Glutamatergic neuron (in vitro differentiated cells): ENCODE data around the gene GPR25. TPM values are rescaled to one million over a fixed set of nuclear protein-coding genes. Genes with fewer than 3 reads are reported as not detected.

Source experiments
- DNase-seq: peaks from one replicate; pipeline ENCODE4 v3.0.0; 2022
- H3K27ac Mint-ChIP-seq: one replicate; pipeline ENCODE4 v1.8.0; 2020; ENCODE audit warnings: mild to moderate bottlenecking, mixed read lengths, inconsistent platforms; ENCODE audit not compliant: unreplicated experiment
- H3K27me3 Mint-ChIP-seq: one replicate; pipeline ENCODE4 v1.8.0; 2020; ENCODE audit warnings: mild to moderate bottlenecking, moderate library complexity, mixed read lengths, inconsistent platforms; ENCODE audit not compliant: unreplicated experiment
- H3K36me3 Mint-ChIP-seq: one replicate; pipeline ENCODE4 v1.8.0; 2020; ENCODE audit warnings: mild to moderate bottlenecking, mixed read lengths, inconsistent platforms; ENCODE audit not compliant: unreplicated experiment
- H3K4me1 Mint-ChIP-seq: one replicate; pipeline ENCODE4 v1.8.0; 2020; ENCODE audit warnings: mild to moderate bottlenecking, low read depth, mixed read lengths, inconsistent platforms; ENCODE audit not compliant: unreplicated experiment
- H3K4me3 Mint-ChIP-seq: one replicate; pipeline ENCODE4 v1.8.0; 2020; ENCODE audit warnings: mild to moderate bottlenecking, mixed read lengths, inconsistent platforms; ENCODE audit not compliant: unreplicated experiment
- H3K9me3 Mint-ChIP-seq: one replicate; pipeline ENCODE4 v1.8.0; 2020; ENCODE audit warnings: mild to moderate bottlenecking, moderate library complexity, mixed read lengths, inconsistent platforms; ENCODE audit not compliant: unreplicated experiment
- CTCF ChIP-seq: fragments of 200-600 bp; sonication (generic); IDR thresholded peaks from one replicate; pipeline ENCODE4 v1.5.0; 2021; ENCODE audit not compliant: partially characterized antibody, unreplicated experiment
- total RNA-seq: library from RNA; stranded (reverse); fragmentation: NEBNext Ultra II Directional; extraction: Animal tissue kit (Norgen Biotek cat#: 25700); gene quantifications from one replicate; pipeline ENCODE4 v1.2.1, GENCODE V29; 2021; ENCODE audit not compliant: unreplicated experiment

GPR25 gene
- total RNA-seq, 1 donor from 2014 or later: not detected

- no peak for TF ChIP-seq CTCF
- no peak overlapping the region for H3K4me3 Mint-ChIP-seq
- H3K36me3 Mint-ChIP-seq: no peaks in the 10 kb centered on the region
- peaks cover 2% of the 10 kb centered on the region for H3K9me3 Mint-ChIP-seq
- no peak overlapping the region for H3K27ac Mint-ChIP-seq
- H3K27me3 Mint-ChIP-seq: no peaks in the 10 kb centered on the region
- peaks cover 9% of the 10 kb centered on the region for H3K4me1 Mint-ChIP-seq
- DNase-seq: no peak
Measured at GRCh38 chr1:200897259-200897658, 24.5 kb downstream of the GPR25 start.

GRCh38 chr1:200899015-200899386 lies 26.2 kb downstream of the GPR25 start:
- H3K27ac Mint-ChIP-seq: no peak overlapping the region
- no peaks in the 10 kb centered on the region for H3K27me3 Mint-ChIP-seq
- peaks cover under 1% of the 10 kb centered on the region for H3K9me3 Mint-ChIP-seq

GRCh38 chr1:200899451-200899915 lies 26.7 kb downstream of the GPR25 start:
- H3K4me3 Mint-ChIP-seq: no peak overlapping the region
- no peak for TF ChIP-seq CTCF
- no peak overlapping the region for H3K27ac Mint-ChIP-seq
- DNase-seq: no peak
- H3K4me1 Mint-ChIP-seq: peaks cover 7% of the 10 kb centered on the region
- no peaks in the 10 kb centered on the region for H3K9me3 Mint-ChIP-seq
- no peaks in the 10 kb centered on the region for H3K27me3 Mint-ChIP-seq
- H3K36me3 Mint-ChIP-seq: no peaks in the 10 kb centered on the region

More at GRCh38 chr1:200899015-200899386, 26.2 kb downstream of the GPR25 start:
- TF ChIP-seq CTCF: no peak
- Mint-ChIP-seq H3K36me3 (no peaks in the 10 kb centered on the region), H3K4me1 (peaks cover 7% of the 10 kb centered on the region), H3K4me3 (no peak overlapping the region)
- DNase-seq: no peak

- Mint-ChIP-seq H3K27ac (no peak overlapping the region), H3K27me3 (no peaks in the 10 kb centered on the region), H3K36me3 (no peaks in the 10 kb centered on the region), H3K4me3 (no peak overlapping the region), H3K4me1 (peaks cover 7% of the 10 kb centered on the region), H3K9me3 (no peaks in the 10 kb centered on the region)
- TF ChIP-seq CTCF: no peak
- no peak for DNase-seq
Measured at GRCh38 chr1:200899954-200900867, 27.4 kb downstream of the GPR25 start.

GRCh38 chr1:200900877-200901276 lies 28.1 kb downstream of the GPR25 start:
- peaks cover 7% of the 10 kb centered on the region for H3K4me1 Mint-ChIP-seq

More at GRCh38 chr1:200900877-200901276, 28.1 kb downstream of the GPR25 start:
- Mint-ChIP-seq H3K27ac (no peak overlapping the region), H3K27me3 (no peaks in the 10 kb centered on the region), H3K9me3 (no peaks in the 10 kb centered on the region), H3K4me3 (no peak overlapping the region), H3K36me3 (no peaks in the 10 kb centered on the region)
- no peak for DNase-seq
- no peak for TF ChIP-seq CTCF
